ENCODE data around the gene CHSY1. TPM values are rescaled to one million over a fixed set of nuclear protein-coding genes. Genes with fewer than 3 reads are reported as not detected.

CHSY1 gene
- total and polyA plus RNA-seq, 2 of the 4 experiments (the other 2 are of a cell fraction), result 40.9 to 53.2 TPM

DNA sequence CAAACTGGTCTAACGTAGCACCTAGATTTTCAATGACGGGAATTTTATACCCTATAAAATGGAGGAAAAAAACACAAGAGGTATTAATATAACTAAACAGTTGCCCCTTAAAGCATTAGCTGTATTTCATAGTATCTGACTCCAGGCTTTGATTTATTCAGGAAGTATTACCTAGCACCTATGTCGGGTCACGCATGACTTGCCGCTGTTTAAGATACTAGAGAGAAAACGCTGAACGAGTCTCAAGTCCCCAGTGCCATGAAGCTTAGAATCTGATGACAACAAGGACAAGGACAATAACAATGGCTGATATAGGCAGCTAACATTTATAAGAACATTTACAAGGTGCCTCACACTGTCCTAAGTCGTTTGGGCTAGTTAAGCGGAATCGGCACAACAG is 41.3 kb upstream of the CHSY1 start (continued):
- TF ChIP-seq, protein P1, sequence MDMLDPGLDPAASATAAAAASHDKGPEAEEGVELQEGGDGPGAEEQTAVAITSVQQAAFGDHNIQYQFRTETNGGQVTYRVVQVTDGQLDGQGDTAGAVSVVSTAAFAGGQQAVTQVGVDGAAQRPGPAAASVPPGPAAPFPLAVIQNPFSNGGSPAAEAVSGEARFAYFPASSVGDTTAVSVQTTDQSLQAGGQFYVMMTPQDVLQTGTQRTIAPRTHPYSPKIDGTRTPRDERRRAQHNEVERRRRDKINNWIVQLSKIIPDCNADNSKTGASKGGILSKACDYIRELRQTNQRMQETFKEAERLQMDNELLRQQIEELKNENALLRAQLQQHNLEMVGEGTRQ (IDR thresholded peaks at IDR 0.05; ENCODE audit: low read depth, low read length), result no peak
- TF ChIP-seq, protein P2, sequence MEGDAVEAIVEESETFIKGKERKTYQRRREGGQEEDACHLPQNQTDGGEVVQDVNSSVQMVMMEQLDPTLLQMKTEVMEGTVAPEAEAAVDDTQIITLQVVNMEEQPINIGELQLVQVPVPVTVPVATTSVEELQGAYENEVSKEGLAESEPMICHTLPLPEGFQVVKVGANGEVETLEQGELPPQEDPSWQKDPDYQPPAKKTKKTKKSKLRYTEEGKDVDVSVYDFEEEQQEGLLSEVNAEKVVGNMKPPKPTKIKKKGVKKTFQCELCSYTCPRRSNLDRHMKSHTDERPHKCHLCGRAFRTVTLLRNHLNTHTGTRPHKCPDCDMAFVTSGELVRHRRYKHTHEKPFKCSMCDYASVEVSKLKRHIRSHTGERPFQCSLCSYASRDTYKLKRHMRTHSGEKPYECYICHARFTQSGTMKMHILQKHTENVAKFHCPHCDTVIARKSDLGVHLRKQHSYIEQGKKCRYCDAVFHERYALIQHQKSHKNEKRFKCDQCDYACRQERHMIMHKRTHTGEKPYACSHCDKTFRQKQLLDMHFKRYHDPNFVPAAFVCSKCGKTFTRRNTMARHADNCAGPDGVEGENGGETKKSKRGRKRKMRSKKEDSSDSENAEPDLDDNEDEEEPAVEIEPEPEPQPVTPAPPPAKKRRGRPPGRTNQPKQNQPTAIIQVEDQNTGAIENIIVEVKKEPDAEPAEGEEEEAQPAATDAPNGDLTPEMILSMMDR (conservative IDR thresholded peaks at IDR 0.05; ENCODE audit: low read depth, low read length), result no peak
